KG1 (cell line): ENCODE results near the gene SGCB.
"Not testable (repeated sequence)": the region's sequence is repeated elsewhere in the genome, so short reads cannot be mapped to it uniquely, and the experiment has no call there.

Experiments used
- DNase-seq: peaks from one replicate; lab custom pipeline; 2025; lab: John Stamatoyannopoulos, UW

SGCB gene, protein sequence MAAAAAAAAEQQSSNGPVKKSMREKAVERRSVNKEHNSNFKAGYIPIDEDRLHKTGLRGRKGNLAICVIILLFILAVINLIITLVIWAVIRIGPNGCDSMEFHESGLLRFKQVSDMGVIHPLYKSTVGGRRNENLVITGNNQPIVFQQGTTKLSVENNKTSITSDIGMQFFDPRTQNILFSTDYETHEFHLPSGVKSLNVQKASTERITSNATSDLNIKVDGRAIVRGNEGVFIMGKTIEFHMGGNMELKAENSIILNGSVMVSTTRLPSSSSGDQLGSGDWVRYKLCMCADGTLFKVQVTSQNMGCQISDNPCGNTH

DNA sequence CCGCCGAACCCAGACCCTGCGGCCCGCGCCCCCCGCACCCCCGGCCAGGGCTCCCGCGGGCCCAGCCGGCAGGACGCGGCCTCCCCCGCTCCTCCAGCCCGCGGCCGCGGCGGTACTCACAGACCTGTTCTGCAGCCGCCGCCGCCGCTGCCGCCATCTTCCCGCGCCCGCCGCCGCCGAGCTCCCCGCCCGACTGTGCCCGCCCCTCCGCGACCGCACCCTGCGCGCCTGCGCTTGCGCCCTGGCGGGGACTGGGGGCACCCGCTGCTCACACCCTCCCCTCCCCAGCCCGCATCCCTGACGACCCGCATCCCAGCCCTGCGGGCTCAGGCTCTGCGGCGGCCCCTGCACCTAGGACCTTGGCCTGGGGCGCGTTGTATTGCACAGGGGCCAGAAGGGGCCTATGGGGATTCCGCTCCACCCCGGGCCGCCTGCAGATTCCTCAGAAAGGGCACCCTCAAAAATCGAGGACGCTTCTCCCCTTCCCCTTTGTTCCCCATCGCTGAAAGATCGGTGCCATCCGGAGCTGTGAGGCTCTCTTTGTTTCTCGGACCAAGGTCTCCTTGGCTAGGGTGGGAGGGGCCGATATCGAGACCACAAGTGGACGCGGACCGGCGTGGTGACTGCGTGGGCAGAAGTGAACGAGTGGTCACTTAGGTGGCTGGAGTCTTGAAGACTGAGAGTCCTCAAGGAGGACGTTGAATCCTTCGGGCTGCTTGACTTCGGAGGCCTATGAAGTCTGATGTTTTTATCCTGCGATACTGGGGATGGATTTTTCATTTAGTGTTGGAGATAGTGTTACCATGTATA lies at the start of gene SGCB:
TSS of gene SGCB (minus strand) at position 197 of the 810 bp plus-strand sequence. CDS start at position 157, 40 bp downstream.
- no peak for DNase-seq

GRCh38 chr4:52086425-52086824 lies 48.3 kb upstream of the SGCB start:
- not testable (repeated sequence) for DNase-seq

GRCh38 chr4:52081216-52081615 lies 43.1 kb upstream of the SGCB start:
- no peak for DNase-seq

GRCh38 chr4:52079659-52080058 lies 41.6 kb upstream of the SGCB start:
- no peak for DNase-seq

DNA sequence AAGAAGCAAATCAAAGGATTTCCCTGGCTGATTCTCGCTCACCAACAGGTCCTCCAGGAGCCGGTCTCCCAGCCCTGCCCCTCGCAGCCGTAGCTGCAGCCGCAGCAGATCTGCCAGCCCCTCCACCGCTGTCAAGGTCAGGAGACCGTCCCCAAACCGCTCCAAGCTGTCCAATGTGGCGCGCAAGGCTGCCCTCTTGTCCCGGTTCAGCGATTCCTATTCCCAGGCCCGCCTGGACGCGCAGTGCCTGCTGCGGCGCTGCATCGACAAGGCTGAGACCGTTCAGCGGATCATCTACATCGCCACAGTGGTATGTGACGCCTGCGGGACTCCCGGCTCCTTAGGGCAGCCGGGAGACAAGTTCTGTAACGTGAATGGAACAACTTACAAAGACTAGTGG lies 38.6 kb upstream of the SGCB start:
- DNase-seq = no peak

DNA sequence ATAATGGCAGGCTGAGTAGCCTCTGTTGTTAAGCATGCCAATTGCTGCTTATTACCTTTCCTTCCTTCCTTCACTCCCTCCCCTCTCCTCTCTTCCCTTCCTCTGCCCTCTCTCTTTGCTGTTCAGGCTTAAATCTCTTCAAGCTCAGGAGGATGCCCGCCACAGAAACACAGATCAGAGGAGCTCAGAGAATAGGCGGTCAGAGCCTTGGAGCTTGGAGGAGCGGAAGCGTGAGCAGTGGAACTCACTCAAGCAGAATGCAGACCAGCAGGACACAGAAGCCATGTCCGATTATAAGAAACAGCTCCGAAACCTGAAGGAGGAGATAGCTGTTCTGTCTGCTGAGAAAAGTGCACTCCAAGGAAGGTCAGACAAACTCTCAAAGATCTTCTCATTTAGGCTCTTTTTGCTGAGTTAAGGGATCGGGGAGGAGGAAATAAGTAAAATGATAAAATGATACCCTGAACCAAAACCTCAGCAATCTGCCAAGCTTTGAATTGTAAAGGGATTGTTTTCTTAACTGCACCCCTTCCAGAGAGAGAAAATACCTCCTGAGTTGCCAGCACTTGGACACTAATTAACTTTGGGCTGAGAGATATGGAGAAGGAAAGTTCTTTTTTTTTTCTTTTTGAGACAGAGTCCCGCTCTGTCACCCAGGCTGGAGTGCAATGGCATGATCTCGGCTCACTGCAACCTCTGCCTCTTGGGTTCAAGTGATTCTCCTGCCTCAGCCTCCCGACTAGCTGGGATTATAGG lies 33.9 kb upstream of the SGCB start:
- DNase-seq = no peak

DNA sequence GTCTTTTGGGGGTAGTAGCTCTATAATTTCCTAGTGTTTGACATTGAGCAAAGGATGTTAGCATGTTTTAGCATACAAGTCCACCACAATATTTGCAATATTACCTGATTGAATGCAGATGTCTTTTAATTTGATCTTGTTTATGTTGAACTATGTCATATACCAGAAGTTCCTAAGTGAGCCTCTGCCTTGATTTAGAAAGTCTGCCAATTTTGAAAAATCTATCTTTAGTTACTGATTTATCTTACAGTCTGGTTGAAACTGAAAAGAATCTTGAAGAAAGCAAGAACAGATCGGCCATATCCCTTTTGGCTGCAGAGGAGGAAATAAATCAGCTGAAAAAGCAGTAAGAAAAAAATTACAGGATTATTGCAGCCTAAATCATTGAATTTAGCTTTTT lies 31.5 kb upstream of the SGCB start:
- DNase-seq = no peak

GRCh38 chr4:52059372-52059771 lies 21.3 kb upstream of the SGCB start:
- no peak for DNase-seq

DNA sequence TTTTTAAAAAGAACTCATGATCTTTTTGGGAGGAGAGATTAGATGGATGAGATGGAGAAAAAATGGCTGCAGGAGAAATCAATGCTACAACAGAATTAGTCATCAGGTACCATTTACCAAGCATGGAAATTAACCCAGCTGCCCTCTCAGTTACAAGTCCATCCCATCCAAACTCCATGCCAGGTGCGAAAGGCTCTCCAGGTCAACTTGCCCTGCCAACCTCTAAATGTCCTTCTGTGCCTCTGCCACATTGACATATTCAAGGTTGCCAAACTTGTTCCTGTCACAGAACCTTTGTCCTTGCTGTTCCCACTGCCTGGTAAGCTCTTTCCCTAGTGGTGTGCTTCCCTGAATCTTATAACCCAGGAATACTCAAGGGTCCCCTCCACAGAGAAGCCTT lies 20.2 kb upstream of the SGCB start:
- DNase-seq = no peak

- no peak for DNase-seq
Observed at GRCh38 chr4:52057196-52057595, 19.1 kb upstream of the SGCB start.

GRCh38 chr4:52054254-52054653 lies 16.2 kb upstream of the SGCB start:
- no peak for DNase-seq

DNA sequence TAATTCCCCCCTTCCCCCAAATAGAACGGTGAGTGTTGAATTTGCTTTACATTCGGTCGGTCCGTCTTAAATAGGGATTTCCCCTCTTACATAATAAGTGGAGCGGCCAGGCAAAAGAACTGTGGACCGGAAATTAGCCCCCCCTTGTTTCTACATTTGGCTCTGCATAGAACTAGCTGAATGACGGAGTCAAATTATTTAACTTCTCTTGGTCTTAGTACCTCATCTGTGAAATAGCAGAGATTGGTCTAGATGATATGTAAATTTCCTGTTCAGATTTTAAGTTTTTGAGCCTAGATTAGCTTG lies 14.3 kb upstream of the SGCB start:
- no peak for DNase-seq

DNA sequence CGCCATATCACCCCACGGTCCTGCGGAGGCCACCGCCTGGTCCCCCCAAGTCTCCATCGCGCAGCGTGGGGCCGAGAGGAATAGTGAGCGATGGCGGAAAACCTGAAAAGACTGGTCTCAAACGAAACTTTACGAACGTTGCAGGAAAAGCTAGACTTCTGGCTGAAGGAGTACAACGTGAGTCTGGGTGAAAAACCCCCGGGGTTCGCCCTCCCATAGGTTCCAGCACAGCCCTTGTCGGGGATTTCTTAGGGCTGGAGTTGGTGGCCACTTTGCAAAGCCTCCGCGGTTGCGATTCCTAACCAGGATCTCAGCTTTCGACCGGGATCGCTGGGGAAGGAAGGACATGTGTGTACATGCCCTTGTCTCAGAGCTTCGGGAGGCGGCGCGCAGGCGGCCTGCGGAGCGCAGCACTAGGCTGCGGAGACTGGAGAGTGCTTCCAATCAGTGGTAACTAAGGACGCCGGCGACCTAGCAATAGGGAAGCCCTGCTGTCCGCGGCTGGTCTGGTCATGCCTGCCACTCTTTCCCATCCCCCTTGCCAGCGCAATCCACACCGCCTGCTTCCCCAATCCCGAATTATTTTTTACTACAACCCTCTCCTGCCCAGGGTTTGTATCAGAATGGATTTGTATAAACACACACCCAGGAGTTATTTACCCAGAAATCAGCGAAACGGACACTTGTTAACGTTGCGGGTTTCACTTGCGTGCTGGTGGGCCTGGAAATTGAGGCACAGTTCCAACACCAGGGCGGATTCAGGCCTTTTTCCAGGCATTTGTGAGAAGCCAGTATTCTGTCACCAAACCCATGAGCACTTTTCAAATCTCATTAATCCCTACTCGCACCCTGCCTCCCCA lies 13.7 kb upstream of the SGCB start:
- no peak for DNase-seq

GRCh38 chr4:52051213-52051614 lies 13.1 kb upstream of the SGCB start, which contains the start of gene SPATA18:
Gene SPATA18, plus strand, starts transcription at chr4:52051304. Its CDS starts 401 bp downstream, at chr4:52051705.
- DNase-seq = no peak

- no peak for DNase-seq
Observed at GRCh38 chr4:52049266-52049665, 11.2 kb upstream of the SGCB start.

DNA sequence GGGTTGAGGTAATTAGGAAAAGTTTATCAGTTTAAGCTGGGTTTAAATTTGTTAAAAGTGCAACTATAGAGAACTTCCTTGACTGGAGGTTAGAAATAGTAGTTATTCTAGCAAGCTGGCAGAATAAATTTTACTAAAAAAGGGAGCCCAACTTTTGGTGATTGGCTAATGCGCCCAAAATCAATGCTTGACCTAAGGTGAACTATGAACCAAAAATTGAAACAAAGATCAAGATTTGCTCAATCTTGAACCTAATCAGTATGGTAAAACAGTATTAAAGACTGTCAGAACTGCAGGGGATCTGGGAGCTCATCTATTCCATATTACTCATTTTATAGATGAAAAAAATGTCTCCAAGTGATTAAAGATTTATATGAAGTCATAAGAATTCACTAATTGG lies 6.9 kb upstream of the SGCB start:
- no peak for DNase-seq

GRCh38 chr4:52037689-52038102 lies 403 bp downstream of the SGCB start:
- DNase-seq = no peak

GRCh38 chr4:52036886-52037530 lies 1.1 kb downstream of the SGCB start:
- no peak for DNase-seq

- no peak for DNase-seq
Observed at GRCh38 chr4:52035190-52035589, 2.9 kb downstream of the SGCB start.

- DNase-seq = no peak
Observed at GRCh38 chr4:52032005-52032404, 6.1 kb downstream of the SGCB start.

DNA sequence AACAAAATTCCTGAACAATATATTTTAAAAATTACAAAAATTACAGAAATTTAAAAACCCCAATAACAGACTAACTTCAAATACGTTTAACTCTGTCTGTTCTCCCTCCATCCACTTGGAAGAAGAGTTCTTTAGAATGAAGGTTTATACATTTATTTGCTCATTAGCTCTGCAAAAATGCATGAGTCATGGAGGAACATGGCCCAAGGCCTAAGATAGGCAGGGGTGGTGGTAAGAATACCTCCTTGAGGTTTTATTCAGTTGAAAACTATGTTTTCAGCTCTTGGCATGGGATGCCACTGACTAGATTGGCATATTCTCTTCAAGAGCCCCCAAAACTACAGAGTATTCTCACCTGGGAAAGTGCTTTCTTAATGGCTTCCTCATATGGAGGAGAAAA lies 9.1 kb downstream of the SGCB start:
- DNase-seq = no peak
